Heart right ventricle (tissue), 16 donors: ENCODE results near the gene TNRC6B. TPM values are rescaled to one million over a fixed set of nuclear protein-coding genes. Genes with fewer than 3 reads are reported as not detected.
A peak's percentile ranks its signal among the peaks of the same experiment; 100 is the strongest.

Experiments
- ATAC-seq, 8 donors: fragments of 200-7000 bp; cut with Tn5 transposase; one replicate each; pipeline ENCODE4 v1.9.1; 2020; ENCODE audit warnings: mild to moderate bottlenecking in 8 of 8, moderate library complexity in 8 of 8, moderate number of reproducible peaks in 1 of 8
- DNase-seq, 2 donors: peaks; one replicate each; pipeline ENCODE4 v3.0.0-alpha.2; 2020
- H3K27ac ChIP-seq, 10 donors: fragments of 200-600 bp; sonication (generic) in 2 of 10; one replicate each; pipeline versions ENCODE4 v1.5.0 to v1.8.0; 2020 to 2022; ENCODE audit warnings: mild to moderate bottlenecking in 3 of 10
- H3K27me3 ChIP-seq, 7 donors: fragments of 200-600 bp; one replicate each; pipeline ENCODE4 v1.8.0; 2021 to 2022; ENCODE audit warnings: mild to moderate bottlenecking in 2 of 7
- H3K36me3 ChIP-seq, 9 donors: fragments of 200-600 bp; sonication (generic) in 1 of 9; one replicate each; pipeline versions ENCODE4 v1.5.0 to v1.8.0; 2020 to 2022; ENCODE audit warnings: mild to moderate bottlenecking in 2 of 9
- H3K4me1 ChIP-seq, 9 donors: fragments of 200-600 bp; sonication (generic) in 1 of 9; one replicate each; pipeline versions ENCODE4 v1.5.0 to v1.8.0; 2020 to 2022; ENCODE audit warnings: mild to moderate bottlenecking in 4 of 9
- H3K4me3 ChIP-seq, 10 donors: fragments of 200-600 bp; sonication (generic) in 2 of 10; one replicate each; pipeline versions ENCODE4 v1.5.0 to v1.8.0; 2020 to 2022; ENCODE audit warnings: mild to moderate bottlenecking in 7 of 10, moderate library complexity in 2 of 10
- H3K9me3 ChIP-seq, 11 donors: fragments of 200-600 bp in 10 of 11; sonication (generic) in 2 of 11; one replicate each; pipeline versions ENCODE4 v1.5.0 to v1.8.0; 2013 to 2022; ENCODE audit warnings: mild to moderate bottlenecking in 2 of 11, control low read depth in 1 of 11, moderate library complexity in 1 of 11
- WGBS, 2 donors: extraction: QIAGEN DNeasy Blood & Tissue Kit; methylation state at CpG; one replicate each; pipeline ENCODE4 v1.1.7; 2013; ENCODE audit warnings: inconsistent platforms in 1 of 2; 5-methylcytosine and 5-hydroxymethylcytosine counted together
- intact Hi-C, 10 donors: fragments of 100-400 bp; cut with DNase I; formaldehyde crosslinking; loops; one replicate each; pipeline versions ENCODE4 v1.11.1 to v1.14.2; 2022
- polyA plus RNA-seq, 2 donors: library from polyadenylated mRNA; stranded (reverse); fragments of 200-250 nt; gene quantifications; one replicate each; pipeline ENCODE4 v1.2.3, GENCODE V29; 2013
- total RNA-seq, 10 donors: library from RNA; stranded (reverse); fragmentation: NEBNext Ultra II Directional in 3 of 10; extraction: Animal tissue kit (Norgen Biotek cat#: 25700) in 3 of 10; gene quantifications; one replicate each; pipeline versions ENCODE4 v1.2.1 to v1.2.4, GENCODE V29; 2021 to 2023
- TF ChIP-seq, protein P1 (sequence below), 9 donors: fragments of 200-600 bp; sonication (generic) in 2 of 9; IDR thresholded peaks; one replicate each; pipeline versions ENCODE4 v1.5.0 to v1.8.0; 2021 to 2022; ENCODE audit warnings: antibody characterized with exemption in 9 of 9, mild to moderate bottlenecking in 5 of 9, moderate library complexity in 1 of 9
- donor health status: Arrhythmogenic right ventricular cardiomyopathy.
- donor health status: ischemic (EF 13 %, LVEDD 7.1; RV severe dilation, severe dysfunction).
- donor health status: healthy with polysubstance abuse.
- donor health status: DM: no; HTN: yes; CAD: no.
- donor health status: DM: no; HTN: no; CAD: no.
- donor health status: ischemic (EF 25% LVEDD 6.9; RV normal size, moderate dysfunction).
- donor health status: ischemic (EF 25% LVEDD 5.7; RV mildly dilated, moderate dysfunction).
- donor health status: healthy.
- donor health status: DM: yes; HTN: yes; CAD: no.
- donor health status: Ischemic cardiomyopathy.
- donor health status: ischemic (EF 35%, LVEDD 5.7; RV mildly dilated, moderate dysfunction).
- donor health status: nonischemic (EF 11% LVEDD 7.7; RV severe dilation, severe dysfunction).
- donor health status: DM: yes; HTN: yes; CAD: no.
- donor health status: PGD.
- donor health status: ischemic (EF 29% LVEDD 5.4; RV normal size, mild dysfunction).
- donor health status: nonischemic (EF 23%, LVEDD 6.1; RV moderate dilation, normal function).

TNRC6B gene
- total and polyA plus RNA-seq, 12 donors, result 1.7 to 62.5 (median 53.9) TPM

DNA sequence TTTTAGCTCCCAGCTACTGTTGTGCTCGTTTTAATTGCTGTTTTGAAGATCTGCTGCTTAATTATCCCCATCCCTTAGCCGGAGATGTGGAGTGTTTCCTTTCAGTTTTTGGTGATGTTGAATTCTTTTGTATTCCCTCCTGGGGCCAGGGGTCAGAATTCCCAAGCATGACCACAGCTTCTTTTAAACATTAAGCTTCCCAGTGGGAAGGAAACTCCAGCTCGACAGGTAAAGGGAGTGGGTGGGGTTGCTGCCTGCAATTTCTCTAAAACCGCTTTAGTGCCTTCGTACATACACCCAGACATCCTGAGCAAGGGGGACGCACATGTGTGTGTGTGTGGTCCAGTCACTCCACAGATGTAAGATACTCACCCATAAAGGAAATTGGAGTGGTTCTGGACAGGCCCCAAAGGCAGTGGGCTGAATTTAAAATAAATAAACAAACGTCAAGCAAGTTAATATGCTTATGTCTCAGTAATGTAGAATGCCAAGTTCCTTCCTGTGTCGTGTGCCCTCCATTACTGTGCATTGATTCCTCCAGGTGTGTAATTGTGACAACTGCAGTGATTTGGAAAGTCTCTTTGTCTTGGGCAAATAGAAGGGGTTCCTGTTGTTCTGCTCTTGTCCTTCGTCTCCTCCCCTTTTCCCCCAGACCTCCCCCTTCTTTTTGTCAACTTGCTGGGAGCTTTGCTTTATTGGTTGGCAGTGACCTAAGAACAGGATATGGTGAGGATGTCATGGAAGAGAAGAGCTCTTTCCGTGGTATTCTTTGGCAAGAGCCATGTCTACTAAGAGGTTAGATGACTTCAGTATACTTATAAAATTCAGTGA, 149.4 kb downstream of the TNRC6B start:
- no peaks in the 10 kb centered on the region for H3K9me3 ChIP-seq
- H3K4me1 ChIP-seq, result peaks cover 0 to 48% (median 13%) of the 10 kb centered on the region in 9 donors
- WGBS, 2 donors, result 43 to 51% methylated on average over 10 of the region's 10 CpGs
- no peaks in the 10 kb centered on the region for H3K27me3 ChIP-seq
- H3K36me3 ChIP-seq, result peaks cover 0 to 83% (median 21%) of the 10 kb centered on the region in 9 donors
- H3K27ac ChIP-seq, result peak overlapping the region in 6 of 10 donors; percentile 2 to 51 (median 22)
- DNase-seq, result no peak
- H3K4me3 ChIP-seq, result no peak overlapping the region
- TF ChIP-seq, protein P1, sequence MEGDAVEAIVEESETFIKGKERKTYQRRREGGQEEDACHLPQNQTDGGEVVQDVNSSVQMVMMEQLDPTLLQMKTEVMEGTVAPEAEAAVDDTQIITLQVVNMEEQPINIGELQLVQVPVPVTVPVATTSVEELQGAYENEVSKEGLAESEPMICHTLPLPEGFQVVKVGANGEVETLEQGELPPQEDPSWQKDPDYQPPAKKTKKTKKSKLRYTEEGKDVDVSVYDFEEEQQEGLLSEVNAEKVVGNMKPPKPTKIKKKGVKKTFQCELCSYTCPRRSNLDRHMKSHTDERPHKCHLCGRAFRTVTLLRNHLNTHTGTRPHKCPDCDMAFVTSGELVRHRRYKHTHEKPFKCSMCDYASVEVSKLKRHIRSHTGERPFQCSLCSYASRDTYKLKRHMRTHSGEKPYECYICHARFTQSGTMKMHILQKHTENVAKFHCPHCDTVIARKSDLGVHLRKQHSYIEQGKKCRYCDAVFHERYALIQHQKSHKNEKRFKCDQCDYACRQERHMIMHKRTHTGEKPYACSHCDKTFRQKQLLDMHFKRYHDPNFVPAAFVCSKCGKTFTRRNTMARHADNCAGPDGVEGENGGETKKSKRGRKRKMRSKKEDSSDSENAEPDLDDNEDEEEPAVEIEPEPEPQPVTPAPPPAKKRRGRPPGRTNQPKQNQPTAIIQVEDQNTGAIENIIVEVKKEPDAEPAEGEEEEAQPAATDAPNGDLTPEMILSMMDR (IDR thresholded peaks at IDR 0.05), result no peak
- intact Hi-C loops, result loop anchor here in 1 of 10 donors (5.0 kb wide), 1 partner anchor 35 kb away; no protein-coding TSS in a partner anchor
- peak in 4 of 8 donors; percentile 31 to 55 (median 47) for ATAC-seq

DNA sequence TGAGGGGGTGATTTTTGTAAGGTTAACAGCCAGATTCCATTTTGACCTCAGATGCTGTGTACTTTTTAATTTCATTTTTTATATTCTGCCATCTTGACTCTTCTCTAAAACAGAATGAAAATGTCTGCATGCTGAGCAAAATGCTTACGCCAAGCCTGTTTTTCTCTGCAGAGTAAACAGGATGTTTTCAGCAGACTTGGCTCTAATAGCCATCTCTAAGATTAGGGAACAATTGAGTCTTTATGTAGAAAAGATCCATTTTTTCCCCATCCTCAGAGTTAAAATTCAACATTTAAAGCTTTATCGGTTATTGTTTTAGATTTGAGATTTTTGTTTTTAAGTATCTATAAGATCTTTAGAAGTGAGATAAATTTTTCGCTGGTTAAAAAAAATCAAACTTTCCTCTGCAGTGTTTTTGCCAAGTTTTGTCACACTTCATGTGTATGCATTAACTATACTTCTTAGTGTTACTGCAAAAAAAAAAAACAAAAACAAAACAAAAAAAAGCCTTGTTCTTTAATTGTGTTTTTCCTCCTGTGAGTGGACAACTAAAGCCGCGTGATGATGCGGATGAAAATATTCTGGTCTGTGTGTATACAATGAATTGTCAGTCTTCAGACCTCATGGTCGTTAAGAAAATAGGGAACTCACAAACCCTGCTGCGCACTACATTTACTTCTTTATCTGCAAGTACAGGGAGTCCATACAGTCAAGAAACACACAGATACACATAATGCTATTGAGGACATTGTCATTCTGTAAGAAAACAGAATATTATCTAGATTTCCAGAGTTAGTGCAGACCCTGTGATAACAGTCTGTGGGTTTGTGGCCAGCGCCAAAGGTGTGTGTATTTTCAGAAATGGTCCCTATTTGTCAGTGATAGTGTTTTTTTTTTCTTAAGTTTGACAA, 151.1 kb downstream of the TNRC6B start:
- Histone ChIP-seq H3K27me3 (no peaks in the 10 kb centered on the region), H3K27ac (peak overlapping the region in 3 of 10 donors; percentile 3 to 51 (median 45)), H3K36me3 (peaks cover 0 to 83% (median 5%) of the 10 kb centered on the region in 9 donors)

DNA sequence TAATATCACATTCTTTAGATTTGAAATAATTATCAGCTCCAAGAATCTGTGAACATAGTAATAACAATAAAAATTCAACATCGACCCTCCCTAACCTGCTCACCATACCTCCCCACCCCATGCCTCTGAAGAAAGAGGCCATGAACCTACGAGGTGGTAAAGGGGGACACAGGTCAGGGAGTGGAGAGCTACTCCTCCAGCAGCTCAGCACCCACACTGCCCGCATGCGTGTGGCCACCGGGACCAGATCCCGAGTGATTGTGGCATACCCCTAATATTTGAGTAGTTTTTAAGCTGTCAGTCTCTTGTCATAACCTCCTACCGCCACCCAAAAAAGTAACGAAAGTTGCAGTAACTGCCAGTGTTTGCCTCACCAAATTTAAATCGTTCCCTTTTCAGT, 151.7 kb downstream of the TNRC6B start:
- DNase-seq, result no peak
- ATAC-seq, result no peak
- 93% methylated on average over 9 of the region's 9 CpGs for WGBS, 2 donors
- no peaks in the 10 kb centered on the region for H3K9me3 ChIP-seq
- no peaks in the 10 kb centered on the region for H3K27me3 ChIP-seq
- TF ChIP-seq, protein P1 (IDR thresholded peaks at IDR 0.05), result no peak
- no peak overlapping the region for H3K27ac ChIP-seq
- H3K36me3 ChIP-seq, result peaks cover 0 to 83% (median 5%) of the 10 kb centered on the region in 9 donors
- peaks cover 0 to 48% (median 13%) of the 10 kb centered on the region in 9 donors for H3K4me1 ChIP-seq
- intact Hi-C loops, result loop anchor here in 1 of 10 donors (5.0 kb wide), 1 partner anchor 37 kb away; no protein-coding TSS in a partner anchor
- H3K4me3 ChIP-seq, result no peak overlapping the region

More for the DNA sequence above, 151.1 kb downstream of the TNRC6B start:
- ATAC-seq (peak in 1 of 8 donors; percentile 18), DNase-seq (no peak)
- peaks cover 0 to 48% (median 13%) of the 10 kb centered on the region in 9 donors for H3K4me1 ChIP-seq
- TF ChIP-seq, protein P1 (IDR thresholded peaks at IDR 0.05), result no peak
- intact Hi-C loops, result loop anchor here in 1 of 10 donors (5.0 kb wide), 1 partner anchor 36 kb away; no protein-coding TSS in a partner anchor
- 78 to 81% methylated on average over 9 of the region's 9 CpGs for WGBS, 2 donors
- H3K9me3 ChIP-seq, result no peaks in the 10 kb centered on the region
- no peak overlapping the region for H3K4me3 ChIP-seq

DNA sequence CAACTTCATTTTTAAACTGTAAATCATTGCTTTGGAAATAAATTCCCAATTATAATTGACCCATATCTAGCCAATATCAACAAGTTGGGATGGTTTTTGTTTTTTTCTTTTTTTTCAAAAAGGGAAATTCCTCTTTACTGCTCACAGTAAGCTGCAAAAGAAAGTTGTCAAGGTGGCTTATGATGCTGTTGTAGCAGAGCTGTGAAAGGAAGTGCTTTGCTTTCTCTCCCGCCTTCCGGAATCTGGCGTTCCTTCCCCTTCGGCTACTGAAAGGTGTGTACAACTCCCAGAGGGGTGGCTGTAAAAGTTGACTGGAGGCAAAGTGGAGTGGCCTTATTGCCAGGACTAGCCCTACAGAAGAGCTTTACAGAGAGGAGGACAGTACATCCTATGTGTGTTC, 152.4 kb downstream of the TNRC6B start:
- 74 to 89% methylated on average over 4 of the region's 4 CpGs for WGBS, 2 donors
- H3K4me1 ChIP-seq, result peaks cover 0 to 52% (median 13%) of the 10 kb centered on the region in 9 donors
- no peaks in the 10 kb centered on the region for H3K27me3 ChIP-seq
- TF ChIP-seq, protein P1 (IDR thresholded peaks at IDR 0.05), result no peak
- intact Hi-C loops, result no loop called here
- H3K36me3 ChIP-seq, result peaks cover 0 to 77% (median 2%) of the 10 kb centered on the region in 9 donors
- ATAC-seq, result no peak
- no peak for DNase-seq
- H3K9me3 ChIP-seq, result no peaks in the 10 kb centered on the region
- no peak overlapping the region for H3K4me3 ChIP-seq
- H3K27ac ChIP-seq, result no peak overlapping the region
